GM10266 (cell line): Measurements from ENCODE around the gene TMEM119.
A peak's percentile ranks its signal among the peaks of the same experiment; 100 is the strongest.

Experiments used
- DNase-seq: peaks from one replicate; pipeline ENCODE4 v3.0.0; 2012; ENCODE audit errors: extremely low spot score
- TF ChIP-seq, protein P1 (sequence below): IDR thresholded peaks from 2 replicates; pipeline ENCODE4 v1.5.1; 2012; ENCODE audit warnings: mild to moderate bottlenecking, low read depth; ENCODE audit not compliant: control insufficient read depth, insufficient read depth; ENCODE audit errors: missing control alignments

Gene TMEM119

DNA sequence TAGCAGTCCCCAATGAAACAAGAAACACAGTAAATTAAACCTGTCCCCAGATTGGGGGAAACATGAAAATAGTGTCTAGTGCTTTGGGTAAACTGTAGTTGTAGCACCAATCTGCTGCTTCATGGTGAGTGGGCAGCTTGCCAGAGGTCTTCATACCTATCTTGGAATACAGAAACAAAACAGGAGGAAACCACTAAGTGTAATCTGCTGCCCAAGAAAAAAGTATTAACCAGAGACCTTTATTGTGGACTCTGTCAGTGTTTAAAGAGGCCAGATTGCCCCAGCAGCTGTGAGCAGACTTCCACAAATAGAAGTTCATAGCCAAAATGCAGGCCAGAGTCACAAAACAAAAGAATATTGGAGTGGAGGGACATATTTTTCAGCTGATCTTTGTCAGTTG, 33.2 kb downstream of the TMEM119 start:
- TF ChIP-seq, protein P1, sequence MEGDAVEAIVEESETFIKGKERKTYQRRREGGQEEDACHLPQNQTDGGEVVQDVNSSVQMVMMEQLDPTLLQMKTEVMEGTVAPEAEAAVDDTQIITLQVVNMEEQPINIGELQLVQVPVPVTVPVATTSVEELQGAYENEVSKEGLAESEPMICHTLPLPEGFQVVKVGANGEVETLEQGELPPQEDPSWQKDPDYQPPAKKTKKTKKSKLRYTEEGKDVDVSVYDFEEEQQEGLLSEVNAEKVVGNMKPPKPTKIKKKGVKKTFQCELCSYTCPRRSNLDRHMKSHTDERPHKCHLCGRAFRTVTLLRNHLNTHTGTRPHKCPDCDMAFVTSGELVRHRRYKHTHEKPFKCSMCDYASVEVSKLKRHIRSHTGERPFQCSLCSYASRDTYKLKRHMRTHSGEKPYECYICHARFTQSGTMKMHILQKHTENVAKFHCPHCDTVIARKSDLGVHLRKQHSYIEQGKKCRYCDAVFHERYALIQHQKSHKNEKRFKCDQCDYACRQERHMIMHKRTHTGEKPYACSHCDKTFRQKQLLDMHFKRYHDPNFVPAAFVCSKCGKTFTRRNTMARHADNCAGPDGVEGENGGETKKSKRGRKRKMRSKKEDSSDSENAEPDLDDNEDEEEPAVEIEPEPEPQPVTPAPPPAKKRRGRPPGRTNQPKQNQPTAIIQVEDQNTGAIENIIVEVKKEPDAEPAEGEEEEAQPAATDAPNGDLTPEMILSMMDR, result no peak
- DNase-seq, result no peak

DNA sequence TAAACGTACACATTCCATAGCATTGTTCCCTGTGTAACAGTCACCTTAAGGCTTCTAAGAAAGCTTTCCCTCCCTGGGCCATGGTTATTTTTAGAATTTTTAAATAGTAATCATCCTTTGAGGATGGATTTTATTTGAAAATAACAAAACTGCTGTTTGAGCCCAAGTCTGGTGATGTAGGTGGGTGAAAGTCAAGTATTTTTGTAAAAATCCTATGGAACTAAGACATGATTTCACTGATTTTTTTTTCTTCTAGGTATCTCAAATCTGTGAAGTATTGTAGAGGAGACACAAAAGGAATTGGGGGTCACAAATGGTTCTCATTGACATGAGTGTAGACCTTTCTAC, 34.1 kb downstream of the TMEM119 start:
- TF ChIP-seq, protein P1, result no peak
- no peak for DNase-seq

DNA sequence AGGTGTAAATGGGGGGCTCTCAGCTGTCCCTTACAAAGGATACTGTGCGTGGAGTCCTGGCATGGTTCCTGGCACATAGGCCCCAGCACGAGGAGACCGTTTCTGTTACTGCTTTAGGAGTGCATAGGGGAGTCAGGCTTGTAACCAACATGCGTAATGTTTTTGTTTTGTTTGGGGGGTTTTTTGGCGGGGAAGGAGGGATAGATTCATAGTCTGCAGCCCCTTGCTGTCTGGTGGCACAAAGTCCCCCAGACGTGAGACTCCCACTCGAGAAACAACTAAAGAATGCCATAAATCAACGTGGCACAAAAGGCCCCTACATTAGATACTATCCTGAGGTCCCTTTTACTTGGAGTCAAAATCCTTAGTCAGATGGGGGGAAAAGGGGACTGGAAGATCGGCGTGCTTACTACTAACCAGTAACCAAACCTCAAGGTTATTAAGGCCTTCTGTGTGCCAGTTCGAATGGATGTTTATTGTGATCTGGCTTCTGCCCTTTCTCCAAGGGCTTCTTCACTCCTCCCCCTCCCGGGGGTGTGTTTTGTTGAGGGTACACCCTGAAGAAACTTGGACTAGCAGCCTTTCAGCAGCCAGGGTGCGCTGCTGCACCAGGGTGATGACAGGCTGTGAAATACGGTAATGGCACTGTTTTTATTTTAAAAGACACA, 34.6 kb downstream of the TMEM119 start:
- peak; percentile 80 for DNase-seq
- TF ChIP-seq, protein P1, result peak; percentile 97

DNA sequence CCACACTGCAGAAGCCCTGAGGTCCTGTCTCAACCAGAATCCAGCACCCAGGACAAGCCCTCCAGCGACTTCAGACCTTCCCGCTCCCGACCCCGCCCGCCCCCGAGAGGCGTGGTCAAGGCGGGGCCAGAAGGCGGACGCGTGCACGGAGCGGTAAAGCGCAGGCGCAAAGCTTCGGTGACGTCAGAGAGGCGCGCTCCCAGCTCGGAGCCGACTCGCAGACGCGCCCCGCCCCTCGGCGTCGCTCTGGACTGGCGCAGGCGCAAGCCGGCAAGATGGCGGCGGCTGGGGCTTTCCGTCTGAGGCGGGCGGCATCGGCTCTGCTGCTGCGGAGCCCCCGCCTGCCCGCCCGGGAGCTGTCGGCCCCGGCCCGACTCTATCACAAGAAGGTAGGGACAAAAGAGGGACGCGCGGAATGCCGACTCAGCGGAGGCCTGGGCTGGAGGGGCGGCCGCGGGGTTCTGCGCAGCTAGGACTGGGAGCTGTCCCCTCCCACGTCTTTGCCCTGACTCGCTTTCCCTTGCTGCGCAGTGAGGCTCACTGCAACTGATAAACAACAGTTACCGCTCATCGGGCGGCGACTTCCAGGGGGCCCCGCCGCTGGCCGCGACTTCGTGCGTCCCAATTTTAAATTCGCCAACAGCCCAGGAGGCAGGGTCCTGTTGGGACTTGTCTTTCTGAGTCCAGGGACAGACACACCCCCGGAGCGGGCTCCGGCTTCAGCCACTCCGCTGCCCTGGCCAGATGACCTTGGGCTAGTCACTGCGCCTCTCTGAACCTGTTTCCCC, 35.3 kb downstream of the TMEM119 start, which contains the start of gene ISCU:
Gene ISCU (plus strand): TSS at position 249 of the 788 bp plus-strand sequence. CDS start 27 bp downstream, at position 276.
- TF ChIP-seq, protein P1, result no peak
- peak; percentile 94 for DNase-seq

DNA sequence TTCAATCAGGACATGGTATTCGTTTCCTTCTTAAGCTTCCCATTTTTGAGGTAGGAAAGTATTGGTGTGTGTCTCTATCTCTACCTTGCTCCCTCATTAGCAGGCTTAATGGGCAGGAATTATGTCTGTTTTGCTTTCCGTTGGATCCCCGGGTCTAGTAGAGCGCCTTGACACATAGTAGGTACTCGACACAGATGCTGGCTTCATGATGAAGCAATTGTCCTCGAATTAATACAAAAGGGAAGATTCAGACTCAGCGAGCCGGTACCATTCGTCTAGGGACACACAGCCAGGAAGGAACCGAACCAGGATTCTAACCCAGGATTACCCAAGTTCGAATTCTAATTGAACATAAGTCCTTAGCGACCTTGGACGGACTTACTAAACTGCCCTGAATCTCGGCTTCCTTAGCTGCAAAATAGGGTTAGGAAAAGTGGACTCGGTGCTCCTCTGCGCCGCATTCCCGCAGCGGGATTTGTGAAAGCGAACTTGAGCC, 36.0 kb downstream of the TMEM119 start:
- TF ChIP-seq, protein P1, result no peak
- DNase-seq, result no peak

DNA sequence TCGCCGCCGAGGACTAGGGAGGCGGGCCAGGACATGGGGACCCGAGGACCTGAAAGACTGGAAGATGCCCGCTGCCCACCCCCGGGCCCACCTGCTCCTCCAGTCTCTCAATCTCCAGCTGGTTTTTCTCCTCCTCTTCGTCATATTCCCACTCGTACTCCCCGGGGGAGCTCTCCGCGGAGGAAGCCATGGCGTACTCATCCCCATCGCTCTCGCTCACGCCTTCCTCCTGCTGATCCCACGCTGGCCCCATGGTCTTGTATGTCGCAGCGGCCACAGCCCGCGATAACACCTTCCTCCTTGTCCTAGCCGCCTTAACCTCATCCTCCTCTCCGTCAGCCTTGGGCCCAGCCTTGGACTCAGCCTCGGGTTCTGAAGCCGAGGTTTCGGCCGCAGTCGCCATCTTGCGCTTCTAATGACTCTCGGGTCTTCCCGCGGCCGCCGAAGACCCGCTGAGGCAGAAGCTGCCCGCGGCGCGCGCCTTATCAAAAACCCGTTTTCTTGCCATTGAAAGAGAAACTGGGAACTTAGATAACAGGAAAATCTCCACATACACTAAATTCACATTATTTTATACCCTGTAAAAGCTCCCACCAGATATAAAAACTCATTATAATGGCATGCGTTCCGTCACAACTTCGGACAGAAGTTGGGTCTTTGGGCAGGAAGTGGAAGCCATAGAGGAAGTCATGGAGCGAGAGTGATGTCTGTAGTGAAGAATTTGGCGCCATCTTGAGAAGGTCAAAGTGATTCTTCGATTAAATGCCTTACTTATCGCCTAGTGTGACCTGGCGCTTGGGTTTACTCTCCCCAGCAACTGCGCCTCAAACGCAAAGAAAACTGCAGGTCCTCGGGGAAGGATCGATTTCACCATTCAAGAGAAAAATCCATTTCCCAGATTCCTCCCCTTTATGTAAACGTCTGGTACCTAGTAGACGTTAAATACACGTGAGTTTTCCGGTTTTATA, 36.8 kb downstream of the TMEM119 start, which contains the start of gene SART3:
Gene SART3 (minus strand): TSS at position 422 of the 968 bp plus-strand sequence. CDS start 19 bp downstream, at position 403.
- peak; percentile 78 for DNase-seq
- TF ChIP-seq, protein P1, result no peak
